DND-41 (cell line): Measurements from ENCODE around the gene NUP214.

Experiments used
- ATAC-seq: fragments of 200-7000 bp; cut with Tn5 transposase; 3 replicates; pipeline ENCODE4 v1.9.1; 2021; ENCODE audit warnings: low read depth; ENCODE audit not compliant: insufficient read depth
- DNase-seq: peaks from one replicate; pipeline ENCODE4 v3.0.0-alpha.2; 2020
- H2AFZ ChIP-seq: 2 replicates; pipeline ENCODE4 v1.6.0; 2012; ENCODE audit warnings: low read depth, low read length
- H3K27ac ChIP-seq: 2 replicates; pipeline ENCODE4 v1.5.1; 2012; ENCODE audit warnings: low read length, inconsistent platforms
- H3K27me3 ChIP-seq: fragments of 200-600 bp; sonication (generic); 2 replicates; pipeline ENCODE4 v1.6.0; 2012; ENCODE audit warnings: low read length, mild to moderate bottlenecking, inconsistent platforms; ENCODE audit not compliant: insufficient read depth, poor library complexity
- H3K36me3 ChIP-seq: 2 replicates; pipeline ENCODE4 v1.5.1; 2012; ENCODE audit warnings: low read length, inconsistent platforms; ENCODE audit not compliant: insufficient read depth
- H3K4me1 ChIP-seq: 2 replicates; pipeline ENCODE4 v1.5.1; 2012; ENCODE audit warnings: mild to moderate bottlenecking, low read length; ENCODE audit not compliant: insufficient read depth
- H3K4me2 ChIP-seq: 2 replicates; pipeline ENCODE4 v1.6.0; 2012; ENCODE audit warnings: mild to moderate bottlenecking, moderate library complexity, low read length, inconsistent platforms; ENCODE audit not compliant: insufficient read depth
- H3K4me3 ChIP-seq, 2 experiments: fragments of 200-600 bp in 1 of 2; shearing (Covaris generic) in 1 of 2; 2 replicates each; pipeline ENCODE4 v1.5.1; 2012 to 2016; ENCODE audit warnings: inconsistent platforms in 2 of 2, low read length in 2 of 2, mild to moderate bottlenecking in 2 of 2, low read depth in 1 of 2, moderate library complexity in 1 of 2
- H3K79me2 ChIP-seq: 2 replicates; pipeline ENCODE4 v1.6.0; 2012; ENCODE audit warnings: low read length, inconsistent platforms; ENCODE audit not compliant: insufficient read depth
- H3K9ac ChIP-seq: 2 replicates; pipeline ENCODE4 v1.6.0; 2012; ENCODE audit warnings: low read depth, mild to moderate bottlenecking, inconsistent platforms, low read length, moderate library complexity
- H3K9me3 ChIP-seq: 2 replicates; pipeline ENCODE4 v1.5.1; 2012; ENCODE audit warnings: low read length, moderate library complexity, mild to moderate bottlenecking, inconsistent platforms; ENCODE audit not compliant: insufficient read depth, severe bottlenecking
- H4K20me1 ChIP-seq: 2 replicates; pipeline ENCODE4 v1.6.0; 2012; ENCODE audit warnings: low read length; ENCODE audit not compliant: insufficient read depth
- CTCF ChIP-seq: IDR thresholded peaks from 2 replicates; pipeline ENCODE4 v1.5.1; 2012; ENCODE audit warnings: borderline replicate concordance, low read length, moderate library complexity, mild to moderate bottlenecking; ENCODE audit not compliant: poor library complexity, severe bottlenecking; ENCODE audit errors: extremely low read depth
- EZH2 ChIP-seq: IDR thresholded peaks from 3 replicates; pipeline ENCODE4 v1.6.1; 2012; ENCODE audit warnings: borderline replicate concordance, low read depth, mild to moderate bottlenecking, moderate library complexity, low read length, inconsistent platforms; ENCODE audit not compliant: severe bottlenecking

The NUP214 gene

GRCh38 chr9:131198041-131198715, 72.8 kb downstream of the NUP214 start:
- no peak overlapping the region for H2AFZ ChIP-seq
- no peak overlapping the region for H3K9ac ChIP-seq
- H3K4me1 ChIP-seq, result no peaks in the 10 kb centered on the region
- TF ChIP-seq EZH2 (no peak), CTCF (no peak)
- H3K36me3 ChIP-seq, result peaks cover 74% of the 10 kb centered on the region
- no peaks in the 10 kb centered on the region; the same call in 1 of the 2 replicates for H4K20me1 ChIP-seq
- H3K79me2 ChIP-seq, result no peaks in the 10 kb centered on the region
- no peaks in the 10 kb centered on the region for H3K27me3 ChIP-seq
- H3K27ac ChIP-seq, result no peak overlapping the region
- H3K9me3 ChIP-seq, result no peaks in the 10 kb centered on the region
- no peak overlapping the region for H3K4me2 ChIP-seq
- H3K4me3 ChIP-seq, result no peak overlapping the region
- ATAC-seq (no peak), DNase-seq (no peak)

GRCh38 chr9:131201856-131202255, 76.5 kb downstream of the NUP214 start:
- H3K36me3 ChIP-seq, result peaks cover 79% of the 10 kb centered on the region
- no peak overlapping the region for H3K4me3 ChIP-seq
- H3K4me1 ChIP-seq, result no peaks in the 10 kb centered on the region
- no peak overlapping the region for H3K9ac ChIP-seq
- H3K27ac ChIP-seq, result no peak overlapping the region
- H3K27me3 ChIP-seq, result no peaks in the 10 kb centered on the region
- no peaks in the 10 kb centered on the region for H3K9me3 ChIP-seq
- ATAC-seq, result no peak
- no peak overlapping the region for H2AFZ ChIP-seq
- TF ChIP-seq CTCF (no peak), EZH2 (no peak)
- DNase-seq, result no peak
- no peaks in the 10 kb centered on the region; the same call in 1 of the 2 replicates for H4K20me1 ChIP-seq
- no peak overlapping the region for H3K4me2 ChIP-seq
- H3K79me2 ChIP-seq, result no peaks in the 10 kb centered on the region

GRCh38 chr9:131203431-131204218, 78.2 kb downstream of the NUP214 start:
- DNase-seq (no peak), ATAC-seq (peak; percentile 59; the same call in 2 of the 3 replicates)
- TF ChIP-seq CTCF, result peak; percentile 48
- no peak for TF ChIP-seq EZH2
- Histone ChIP-seq H3K27me3 (no peaks in the 10 kb centered on the region), H3K36me3 (peaks cover 74% of the 10 kb centered on the region), H3K9me3 (no peaks in the 10 kb centered on the region), H2AFZ (no peak overlapping the region), H4K20me1 (no peaks in the 10 kb centered on the region), H3K9ac (no peak overlapping the region), H3K27ac (no peak overlapping the region), H3K4me2 (no peak overlapping the region), H3K79me2 (no peaks in the 10 kb centered on the region), H3K4me1 (no peaks in the 10 kb centered on the region), H3K4me3 (no peak overlapping the region)
